Rectal smooth muscle tissue (tissue), 1 donor: ENCODE measurements around the gene PCOLCE2.

Source experiments
- H3K27ac ChIP-seq: one replicate; pipeline ENCODE4 v1.7.0; 2013; ENCODE audit warnings: low read depth, low read length, inconsistent platforms
- H3K27me3 ChIP-seq: one replicate; pipeline ENCODE4 v1.7.0; 2013; ENCODE audit warnings: low read length; ENCODE audit not compliant: control insufficient read depth, insufficient read depth
- H3K36me3 ChIP-seq: one replicate; pipeline ENCODE4 v1.7.0; 2013; ENCODE audit warnings: low read length; ENCODE audit not compliant: control insufficient read depth, insufficient read depth
- H3K4me1 ChIP-seq: one replicate; pipeline ENCODE4 v1.7.0; 2013; ENCODE audit warnings: low read length; ENCODE audit not compliant: control insufficient read depth, insufficient read depth
- H3K4me3 ChIP-seq: one replicate; pipeline ENCODE4 v1.7.0; 2013; ENCODE audit warnings: low read length
- H3K9ac ChIP-seq: one replicate; pipeline ENCODE4 v1.7.0; 2013; ENCODE audit warnings: low read length

The PCOLCE2 gene

DNA sequence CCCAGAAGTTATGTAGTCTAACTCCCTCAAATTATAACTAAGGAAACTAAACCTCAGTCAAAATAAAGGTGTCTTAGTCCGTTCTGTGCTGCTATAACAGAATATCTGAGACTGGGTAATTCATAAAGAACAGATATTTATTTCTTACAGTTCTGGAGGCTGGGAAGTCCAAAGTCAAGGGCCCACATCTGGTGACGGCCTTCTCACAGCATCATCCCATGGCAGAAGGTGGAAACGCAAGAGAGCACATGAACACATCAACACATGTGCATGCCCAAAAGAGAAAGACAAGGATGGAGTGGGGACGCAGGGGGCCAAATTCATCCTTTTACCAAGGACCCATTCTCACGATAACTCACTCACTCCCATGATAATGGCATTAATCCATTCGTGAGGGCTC lies 73.1 kb downstream of the PCOLCE2 start:
- Histone ChIP-seq H3K36me3 (no peaks in the 10 kb centered on the region), H3K4me3 (no peak overlapping the region), H3K27me3 (no peaks in the 10 kb centered on the region), H3K27ac (no peak overlapping the region), H3K4me1 (no peaks in the 10 kb centered on the region), H3K9ac (no peak overlapping the region)

GRCh38 chr3:142809259-142809658 lies 79.6 kb downstream of the PCOLCE2 start:
- H3K36me3 ChIP-seq: no peaks in the 10 kb centered on the region
- H3K27me3 ChIP-seq: no peaks in the 10 kb centered on the region
- no peaks in the 10 kb centered on the region for H3K4me1 ChIP-seq
- H3K9ac ChIP-seq: no peak overlapping the region
- no peak overlapping the region for H3K27ac ChIP-seq
- no peak overlapping the region for H3K4me3 ChIP-seq

DNA sequence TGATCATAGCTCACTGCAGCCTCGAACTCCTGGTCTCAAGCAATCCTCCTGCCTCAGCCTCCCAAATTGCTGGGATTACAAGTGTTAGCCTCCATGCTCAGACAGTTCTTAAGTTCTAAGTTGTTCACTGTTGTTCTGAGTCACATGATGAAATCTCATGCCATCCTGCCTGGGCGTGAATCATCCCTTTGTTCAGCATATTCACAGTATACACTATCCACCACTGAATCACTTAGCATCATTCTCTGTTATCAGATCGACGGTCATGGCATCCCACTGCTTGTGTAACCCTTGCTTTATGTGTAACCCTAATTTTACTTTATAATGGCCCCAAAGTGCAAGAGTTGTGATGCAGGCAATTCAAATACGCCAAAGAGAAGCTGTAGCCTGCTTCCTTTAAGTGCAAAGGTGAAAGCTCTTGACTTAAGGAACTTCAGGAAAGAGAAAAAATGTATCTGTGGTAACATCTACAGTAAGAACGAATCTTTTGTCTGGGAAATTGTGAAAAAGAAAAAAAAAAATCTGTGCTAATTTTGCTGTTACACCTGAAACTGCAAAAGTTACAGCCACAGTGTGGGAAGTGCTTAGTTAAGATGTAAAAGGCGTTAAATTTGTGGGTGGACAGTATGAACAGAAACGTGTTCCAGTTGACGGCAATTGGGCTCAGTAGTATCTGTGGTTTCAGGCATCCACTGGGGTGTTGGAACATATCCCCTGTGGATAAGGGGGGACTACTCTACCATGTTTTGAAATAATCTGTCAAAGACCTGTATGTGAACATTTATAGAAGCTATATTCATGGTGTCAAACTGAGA lies 80.6 kb downstream of the PCOLCE2 start:
- Histone ChIP-seq H3K27me3 (no peaks in the 10 kb centered on the region), H3K9ac (no peak overlapping the region), H3K4me1 (no peaks in the 10 kb centered on the region)

GRCh38 chr3:142802891-142803290 lies 86.0 kb downstream of the PCOLCE2 start:
- H3K36me3 ChIP-seq: no peaks in the 10 kb centered on the region
- no peak overlapping the region for H3K9ac ChIP-seq
- H3K4me3 ChIP-seq: no peak overlapping the region
- H3K4me1 ChIP-seq: no peaks in the 10 kb centered on the region
- H3K27me3 ChIP-seq: no peaks in the 10 kb centered on the region
- no peak overlapping the region for H3K27ac ChIP-seq

More for the DNA sequence above, 80.6 kb downstream of the PCOLCE2 start:
- H3K36me3 ChIP-seq: no peaks in the 10 kb centered on the region
- H3K27ac ChIP-seq: no peak overlapping the region
- no peak overlapping the region for H3K4me3 ChIP-seq

- Histone ChIP-seq H3K36me3 (no peaks in the 10 kb centered on the region), H3K27me3 (no peaks in the 10 kb centered on the region), H3K9ac (no peak overlapping the region), H3K27ac (no peak overlapping the region), H3K4me3 (no peak overlapping the region), H3K4me1 (no peaks in the 10 kb centered on the region)
These were observed 87.1 kb downstream of the PCOLCE2 start for GRCh38 chr3:142801746-142802145.

GRCh38 chr3:142796823-142797222 lies 92.1 kb downstream of the PCOLCE2 start:
- H3K4me1 ChIP-seq: no peaks in the 10 kb centered on the region
- H3K27me3 ChIP-seq: no peaks in the 10 kb centered on the region
- H3K27ac ChIP-seq: no peak overlapping the region
- H3K4me3 ChIP-seq: no peak overlapping the region
- H3K36me3 ChIP-seq: no peaks in the 10 kb centered on the region
- no peak overlapping the region for H3K9ac ChIP-seq

- no peak overlapping the region for H3K9ac ChIP-seq
These were observed 93.6 kb downstream of the PCOLCE2 start for GRCh38 chr3:142795332-142795731.

GRCh38 chr3:142794508-142794907 lies 94.4 kb downstream of the PCOLCE2 start:
- no peak overlapping the region for H3K9ac ChIP-seq
- H3K4me1 ChIP-seq: no peaks in the 10 kb centered on the region
- H3K27ac ChIP-seq: no peak overlapping the region
- H3K4me3 ChIP-seq: no peak overlapping the region
- H3K27me3 ChIP-seq: no peaks in the 10 kb centered on the region
- no peaks in the 10 kb centered on the region for H3K36me3 ChIP-seq

More at GRCh38 chr3:142795332-142795731, 93.6 kb downstream of the PCOLCE2 start:
- Histone ChIP-seq H3K27me3 (no peaks in the 10 kb centered on the region), H3K27ac (no peak overlapping the region), H3K4me1 (no peaks in the 10 kb centered on the region), H3K4me3 (no peak overlapping the region), H3K36me3 (no peaks in the 10 kb centered on the region)

DNA sequence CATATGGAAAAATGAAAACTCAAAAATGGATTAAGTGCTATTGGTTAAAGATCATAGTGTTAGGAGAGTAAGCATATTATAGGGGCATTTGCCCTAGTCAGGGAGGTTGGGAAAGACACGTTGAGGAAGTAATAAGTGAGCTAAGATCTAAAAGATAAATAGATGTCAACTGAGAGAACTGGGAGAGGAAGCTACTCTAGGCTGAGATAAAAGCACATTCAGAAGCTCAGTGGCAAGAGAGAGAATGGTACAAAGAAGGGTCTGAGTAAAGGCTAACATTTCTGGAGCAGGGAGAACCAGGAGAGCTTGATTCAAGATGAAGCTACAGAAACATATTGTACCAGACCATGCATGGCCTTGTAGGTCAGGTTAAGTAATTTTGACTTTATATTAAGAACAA lies 101.2 kb downstream of the PCOLCE2 start:
- Histone ChIP-seq H3K4me3 (no peak overlapping the region), H3K27ac (no peak overlapping the region), H3K27me3 (no peaks in the 10 kb centered on the region), H3K36me3 (no peaks in the 10 kb centered on the region), H3K9ac (no peak overlapping the region), H3K4me1 (no peaks in the 10 kb centered on the region)

GRCh38 chr3:142785996-142786395 lies 102.9 kb downstream of the PCOLCE2 start:
- H3K27ac ChIP-seq: no peak overlapping the region
- H3K36me3 ChIP-seq: no peaks in the 10 kb centered on the region
- no peak overlapping the region for H3K4me3 ChIP-seq
- H3K9ac ChIP-seq: no peak overlapping the region
- H3K27me3 ChIP-seq: no peaks in the 10 kb centered on the region
- no peaks in the 10 kb centered on the region for H3K4me1 ChIP-seq

DNA sequence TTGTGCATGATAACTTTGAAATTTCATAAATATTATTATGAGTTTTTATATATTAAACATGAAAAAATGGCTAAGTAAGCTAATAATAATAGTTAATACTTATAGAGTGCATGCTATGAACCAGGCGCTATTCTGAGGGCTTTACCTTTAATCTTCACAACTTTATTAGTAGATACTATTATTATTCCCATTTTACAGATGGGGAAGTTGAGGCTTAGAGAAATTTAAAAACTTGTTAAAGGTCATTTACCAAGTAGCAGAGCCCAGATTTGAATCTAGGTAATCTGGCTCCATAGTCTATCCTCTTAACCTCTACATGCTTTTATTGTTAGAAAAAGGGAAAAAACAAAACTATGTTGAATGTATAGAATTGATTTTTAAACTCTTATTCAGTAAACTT lies 104.7 kb downstream of the PCOLCE2 start:
- Histone ChIP-seq H3K36me3 (no peaks in the 10 kb centered on the region), H3K27me3 (no peaks in the 10 kb centered on the region), H3K9ac (no peak overlapping the region), H3K27ac (no peak overlapping the region), H3K4me1 (no peaks in the 10 kb centered on the region), H3K4me3 (no peak overlapping the region)

DNA sequence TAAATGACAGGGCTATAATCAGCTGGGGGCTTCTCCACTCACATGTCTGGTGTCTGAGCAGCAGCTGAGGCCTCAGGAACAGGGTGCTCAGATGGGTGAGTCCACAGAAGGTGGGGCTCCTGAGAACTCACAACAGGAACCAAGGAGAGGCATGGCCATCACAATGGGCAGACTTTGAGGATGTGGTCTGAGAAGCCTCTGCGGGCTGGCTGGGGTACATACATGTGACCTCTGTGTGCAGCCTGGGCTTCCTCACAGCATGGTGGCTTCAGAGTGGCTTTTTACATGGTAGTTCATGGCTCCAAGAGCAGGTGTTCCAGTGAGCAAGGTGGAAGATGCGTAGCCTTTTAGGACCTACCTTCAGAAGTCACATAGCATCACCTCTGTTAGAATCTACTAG lies 106.3 kb downstream of the PCOLCE2 start:
- H3K9ac ChIP-seq: no peak overlapping the region
- H3K4me3 ChIP-seq: no peak overlapping the region
- H3K4me1 ChIP-seq: no peaks in the 10 kb centered on the region
- H3K36me3 ChIP-seq: no peaks in the 10 kb centered on the region
- no peaks in the 10 kb centered on the region for H3K27me3 ChIP-seq
- H3K27ac ChIP-seq: no peak overlapping the region

GRCh38 chr3:142779591-142779990 lies 109.3 kb downstream of the PCOLCE2 start:
- Histone ChIP-seq H3K36me3 (no peaks in the 10 kb centered on the region), H3K27me3 (no peaks in the 10 kb centered on the region), H3K9ac (no peak overlapping the region), H3K27ac (no peak overlapping the region), H3K4me3 (no peak overlapping the region), H3K4me1 (no peaks in the 10 kb centered on the region)
